Measurements from ENCODE around the gene DPP6. TPM values are rescaled to one million over a fixed set of nuclear protein-coding genes. Genes with fewer than 3 reads are reported as not detected.

The DPP6 gene
- total and polyA plus RNA-seq, 2 of the 8 experiments (the other 6 are each of a cell fraction or from before 2014, with no cell fraction given) = 4.7 to 6.8 TPM

- CTCF ChIA-PET (ENCODE audit: partially characterized antibody) = interaction anchor here (0.8 to 2.0 kb wide), 3 partner anchors 8 to 266 kb away, joined by 3 to 4 read pairs (median 3); no protein-coding TSS in a partner anchor
Measured at GRCh38 chr7:154475864-154476263, 423.7 kb downstream of the DPP6 start.

More at GRCh38 chr7:154475864-154476263, 423.7 kb downstream of the DPP6 start:
- no peak for DNase-seq (ENCODE audit: low read depth in 1 of 2, low spot score in 2 of 2)
- POLR2A ChIA-PET (ENCODE audit: partially characterized antibody) = no interaction called here
- Histone ChIP-seq H2BK20ac (ENCODE audit: low read length) (no peak overlapping the region), H3K23me2 (ENCODE audit: low read depth, low read length) (no peaks in the 10 kb centered on the region; the same call in 1 of the 2 replicates), H3K27me3 (replicated peaks in 1 of 4; ENCODE audit: control insufficient read depth in 3 of 4, extremely low read depth in 1 of 4, insufficient read depth in 3 of 4, low read length in 3 of 4) (no peaks in the 10 kb centered on the region), H2AK5ac (ENCODE audit: low read depth, low read length) (no peak overlapping the region), H2BK120ac (replicated peaks; ENCODE audit: low read depth, low read length) (no peak overlapping the region), H3K4me1 (replicated peaks in 1 of 4; ENCODE audit: control insufficient read depth in 3 of 4, insufficient read depth in 4 of 4, low read length in 3 of 4) (no peaks in the 10 kb centered on the region), H3K9ac (replicated peaks in 1 of 4; ENCODE audit: extremely low read depth in 1 of 4, low read depth in 3 of 4, low read length in 3 of 4) (no peak overlapping the region), H3K36me3 (ENCODE audit: control insufficient read depth in 2 of 4, insufficient read depth in 4 of 4, low read length in 3 of 4) (no peaks in the 10 kb centered on the region), H3K4ac (replicated peaks; ENCODE audit: insufficient read length, low read depth, low read length) (no peak overlapping the region), H4K20me1 (replicated peaks in 1 of 2; ENCODE audit: control insufficient read depth in 1 of 2, insufficient read depth in 2 of 2, low read length in 2 of 2) (no peaks in the 10 kb centered on the region), H4K5ac (ENCODE audit: insufficient read length, low read depth, low read length) (no peak overlapping the region), H3K56ac (replicated peaks; ENCODE audit: insufficient read length, low read depth, low read length) (no peak overlapping the region), H3K23ac (ENCODE audit: insufficient read length) (no peak overlapping the region), H2BK12ac (ENCODE audit: low read depth, low read length) (no peak overlapping the region), H3K9me3 (ENCODE audit: insufficient read depth in 2 of 2, low read depth in 1 of 2, low read length in 1 of 2) (no peaks in the 10 kb centered on the region), H3K4me2 (ENCODE audit: insufficient read depth in 1 of 2, low read depth in 2 of 2, low read length in 2 of 2) (no peak overlapping the region), H3K27ac (ENCODE audit: low read depth, low read length) (no peak overlapping the region), H3K18ac (ENCODE audit: extremely low read depth, low read length) (no peak overlapping the region), H4K91ac (replicated peaks; ENCODE audit: insufficient read length, low read length) (no peak overlapping the region), H2AFZ (ENCODE audit: low read length) (no peak overlapping the region), H2BK5ac (ENCODE audit: low read depth, low read length) (no peak overlapping the region), H3K79me2 (ENCODE audit: control insufficient read depth in 1 of 2, insufficient read depth in 2 of 2, low read length in 2 of 2) (no peaks in the 10 kb centered on the region), H3K4me3 (ENCODE audit: extremely low read depth in 1 of 4, insufficient read depth in 2 of 4, low read depth in 3 of 4, low read length in 4 of 4) (no peak overlapping the region), H4K8ac (ENCODE audit: extremely low read depth, insufficient read depth, low read length) (no peak overlapping the region), H3K79me1 (ENCODE audit: low read depth, low read length) (no peaks in the 10 kb centered on the region), H3K14ac (ENCODE audit: insufficient read length) (no peak overlapping the region), H2BK15ac (ENCODE audit: low read length) (no peak overlapping the region)
- 72% methylated on average over 5 of the region's 5 CpGs; no CpG with 5 or more reads in 1 of the 2 experiments for WGBS, 2 experiments (ENCODE audit: extremely low coverage in 1 of 2, insufficient coverage in 1 of 2, insufficient read length in 1 of 2, insufficient replicate concordance in 2 of 2, low coverage in 1 of 2, low lambda C conversion rate in 2 of 2, missing lambda C conversion rate in 1 of 2)
- TF ChIP-seq CHD1 (IDR thresholded peaks at IDR 0.05; ENCODE audit: low read depth, low read length) (no peak), CHD2 (IDR thresholded peaks at IDR 0.05; ENCODE audit: low read length) (no peak), ATF2 (IDR thresholded peaks at IDR 0.05; ENCODE audit: low read length) (no peak), SRF (IDR thresholded peaks at IDR 0.05; ENCODE audit: low read depth, low read length) (no peak), CBX8 (IDR thresholded peaks at IDR 0.05; ENCODE audit: borderline replicate concordance, low read depth, low read length) (no peak), PHF8 (conservative IDR thresholded peaks at IDR 0.05; ENCODE audit: low read depth, low read length) (no peak), BRCA1 (IDR thresholded peaks at IDR 0.05; ENCODE audit: low read depth, low read length) (no peak), RAD21 (IDR thresholded peaks at IDR 0.05 in 1 of 2, conservative IDR thresholded peaks at IDR 0.05 in 1 of 2; ENCODE audit: low read depth in 2 of 2, low read length in 2 of 2) (no peak), SP1 (IDR thresholded peaks at IDR 0.05; ENCODE audit: low read depth, low read length) (no peak), TAF1 (IDR thresholded peaks at IDR 0.05; ENCODE audit: low read depth, low read length) (no peak), CREB1 (IDR thresholded peaks at IDR 0.05) (no peak), SP2 (IDR thresholded peaks at IDR 0.05; ENCODE audit: low read length) (no peak), TBP (IDR thresholded peaks at IDR 0.05; ENCODE audit: low read depth, low read length) (no peak), BCL11A (IDR thresholded peaks at IDR 0.05; ENCODE audit: low read depth in 2 of 2, low read length in 2 of 2) (no peak)
- FAIRE-seq = no peak
